ENCODE results near the gene CTDSP2. TPM values are rescaled to one million over a fixed set of nuclear protein-coding genes. Genes with fewer than 3 reads are reported as not detected.

The CTDSP2 gene
- total RNA-seq, 1 donor from 2014 or later = 86.3 TPM

Other genes starting within 250 kb of the CTDSP2 start
- 2.2 TPM for gene DTX3, start 241.9 kb downstream of the CTDSP2 start, total RNA-seq
- gene ARHGEF25, start 235.3 kb downstream of the CTDSP2 start, total RNA-seq = 1.5 TPM
- 0.60 TPM for gene B4GALNT1, start 213.5 kb downstream of the CTDSP2 start, total RNA-seq
- 230 TPM for gene OS9, start 152.6 kb downstream of the CTDSP2 start, total RNA-seq
- 0.83 TPM for gene AGAP2, start 108.0 kb downstream of the CTDSP2 start, total RNA-seq
- 18.2 TPM for gene TSPAN31, start 101.7 kb downstream of the CTDSP2 start, total RNA-seq
- gene CDK4, start 94.4 kb downstream of the CTDSP2 start, total RNA-seq = 30.8 TPM
- 3.6 TPM for gene MARCHF9, start 91.6 kb downstream of the CTDSP2 start, total RNA-seq
- gene CYP27B1, start 79.7 kb downstream of the CTDSP2 start, total RNA-seq = 0.45 TPM
- gene METTL1, start 74.6 kb downstream of the CTDSP2 start, total RNA-seq = 9.7 TPM
- gene EEF1AKMT3, start 74.1 kb downstream of the CTDSP2 start, total RNA-seq = 6.0 TPM
- gene TSFM, start 63.9 kb downstream of the CTDSP2 start, total RNA-seq = 30.0 TPM
- gene AVIL, start 28.0 kb downstream of the CTDSP2 start, total RNA-seq = 5.1 TPM
- gene ATP23, start 94.8 kb upstream of the CTDSP2 start, total RNA-seq = 4.0 TPM